RWPE1 (cell line): ENCODE measurements around the gene GRK7.
A peak's percentile ranks its signal among the peaks of the same experiment; 100 is the strongest.
"Not testable (repeated sequence)": the region's sequence is repeated elsewhere in the genome, so short reads cannot be mapped to it uniquely, and the experiment has no call there.

Experiments used
- CTCF ChIA-PET: fragments of 350-600 bp; sonication (Branson Sonifier 250); formaldehyde crosslinking; extraction: SDS; loops from one replicate; lab custom pipeline; 2021; lab: Yijun Ruan, JAX
- POLR2A ChIA-PET: fragments of 400-600 bp; formaldehyde crosslinking; extraction: SDS; loops from one replicate; lab custom pipeline; 2020; ENCODE audit warnings: antibody characterized with exemption; ENCODE audit not compliant: low non-redundant PET; lab: Yijun Ruan, JAX
- DNase-seq: peaks from one replicate; pipeline ENCODE4 v3.0.0; 2012; ENCODE audit warnings: low spot score
- H3K27ac ChIP-seq: fragments of 450-650 bp; 2 replicates; pipeline ENCODE4 v1.5.1; 2017
- CTCF ChIP-seq: fragments of 450-650 bp; conservative IDR thresholded peaks from 2 replicates; pipeline ENCODE4 v1.5.1; 2017; ENCODE audit warnings: low read depth, mild to moderate bottlenecking

The GRK7 gene

GRCh38 chr3:141802316-141803077 lies 39.3 kb downstream of the GRK7 start:
- POLR2A ChIA-PET: no interaction called here
- CTCF ChIA-PET: no interaction called here
- TF ChIP-seq CTCF: no peak
- H3K27ac ChIP-seq: no peak overlapping the region
- no peak for DNase-seq

GRCh38 chr3:141803538-141803937 lies 40.3 kb downstream of the GRK7 start:
- POLR2A ChIA-PET, CTCF ChIA-PET, DNase-seq, H3K27ac ChIP-seq: not testable (repeated sequence)

- CTCF ChIA-PET: no interaction called here
- POLR2A ChIA-PET: no interaction called here
Observed at GRCh38 chr3:141804447-141804777, 41.2 kb downstream of the GRK7 start.

GRCh38 chr3:141804778-141805639 lies 41.8 kb downstream of the GRK7 start:
- peak overlapping the region; percentile 40 for H3K27ac ChIP-seq
- no peak for TF ChIP-seq CTCF
- ChIA-PET POLR2A (no interaction called here), CTCF (interaction anchor here (1.4 kb wide), 1 partner anchor 70 kb away, joined by 3 read pairs; no protein-coding TSS in a partner anchor)
- DNase-seq: peak; percentile 29

More at GRCh38 chr3:141804447-141804777, 41.2 kb downstream of the GRK7 start:
- no peak for DNase-seq
- TF ChIP-seq CTCF: no peak
- H3K27ac ChIP-seq: no peak overlapping the region

- ChIA-PET POLR2A (no interaction called here), CTCF (no interaction called here)
- TF ChIP-seq CTCF: no peak
- no peak overlapping the region for H3K27ac ChIP-seq
- no peak for DNase-seq
Observed at GRCh38 chr3:141807277-141808033, 44.2 kb downstream of the GRK7 start.

GRCh38 chr3:141808586-141808985 lies 45.4 kb downstream of the GRK7 start:
- no peak for TF ChIP-seq CTCF
- no peak for DNase-seq
- no peak overlapping the region for H3K27ac ChIP-seq
- ChIA-PET CTCF (no interaction called here), POLR2A (no interaction called here)
